SK-N-SH (cell line): Measurements from ENCODE around the gene CYSLTR2. TPM values are rescaled to one million over a fixed set of nuclear protein-coding genes. Genes with fewer than 3 reads are reported as not detected.

Experiments
- CTCF ChIA-PET: fragments of 300-600, 350-600 bp; formaldehyde crosslinking; extraction: SDS; loops from one replicate; lab custom pipeline; 2021; lab: Yijun Ruan, JAX
- POLR2A ChIA-PET: fragments of 350-600 bp; sonication (Branson Sonifier 250); formaldehyde crosslinking; extraction: SDS; loops from one replicate; lab custom pipeline; 2020; ENCODE audit warnings: antibody characterized with exemption, inconsistent platforms; lab: Yijun Ruan, JAX
- DNase-seq: peaks from one replicate; pipeline ENCODE4 v3.0.0; 2012
- H2AFZ ChIP-seq: fragments of 200-600 bp; sonication (generic); 2 replicates; pipeline ENCODE4 v1.8.1; 2016; ENCODE audit warnings: antibody characterized with exemption, mild to moderate bottlenecking, low read depth
- H3F3A ChIP-seq: fragments of 200-600 bp; sonication (generic); replicated peaks from 2 replicates; pipeline ENCODE3; 2016; ENCODE audit warnings: antibody characterized with exemption, mild to moderate bottlenecking; ENCODE audit not compliant: insufficient read depth
- H3K27ac ChIP-seq, 2 experiments: fragments of 200-500 bp in 1 of 2; fragments of 200-600 bp in 1 of 2; sonication (Bioruptor generic) in 1 of 2; sonication (generic), shearing (Covaris generic) in 1 of 2; 2 replicates each; pipeline versions ENCODE4 v1.5.1 to v1.6.1; 2014 to 2016; ENCODE audit warnings: low read depth in 2 of 2, inconsistent platforms in 1 of 2, low read length in 1 of 2, mild to moderate bottlenecking in 1 of 2, mixed read lengths in 1 of 2
- H3K27me3 ChIP-seq: fragments of 200-600 bp; sonication (generic), shearing (Covaris generic); 2 replicates; pipeline ENCODE4 v1.6.1; 2016; ENCODE audit warnings: mixed run types; ENCODE audit not compliant: insufficient read depth
- H3K36me3 ChIP-seq, 2 experiments: fragments of 200-500 bp in 1 of 2; fragments of 200-600 bp in 1 of 2; sonication (Bioruptor generic) in 1 of 2; sonication (generic) in 1 of 2; replicated peaks in 1 of 2; 2 replicates each; pipeline versions ENCODE3 to v1.5.1; 2014 to 2016; ENCODE audit warnings: low read length in 1 of 2, mild to moderate bottlenecking in 1 of 2; ENCODE audit not compliant: insufficient read depth in 2 of 2, control insufficient read depth in 1 of 2
- H3K4me1 ChIP-seq, 2 experiments: fragments of 200-500 bp in 1 of 2; fragments of 200-600 bp in 1 of 2; sonication (Bioruptor generic) in 1 of 2; sonication (generic), shearing (Covaris generic) in 1 of 2; 2 replicates each; pipeline versions ENCODE4 v1.5.1 to v1.6.1; 2014 to 2016; ENCODE audit warnings: low read depth in 1 of 2, low read length in 1 of 2, mixed run types in 1 of 2; ENCODE audit not compliant: insufficient read depth in 2 of 2, control insufficient read depth in 1 of 2
- H3K4me2 ChIP-seq: fragments of 200-600 bp; sonication (generic), shearing (Covaris generic); 2 replicates; pipeline ENCODE4 v1.6.1; 2017; ENCODE audit warnings: mixed run types
- H3K4me3 ChIP-seq, 2 experiments: fragments of 200-500 bp in 1 of 2; fragments of 200-600 bp in 1 of 2; sonication (Bioruptor generic) in 1 of 2; sonication (generic), shearing (Covaris generic) in 1 of 2; 2 replicates each; pipeline versions ENCODE4 v1.5.1 to v1.8.1; 2014 to 2016; ENCODE audit warnings: low read depth in 2 of 2, inconsistent platforms in 1 of 2, low read length in 1 of 2, mild to moderate bottlenecking in 1 of 2, mixed read lengths in 1 of 2, moderate library complexity in 1 of 2
- H3K79me2 ChIP-seq: fragments of 200-600 bp; sonication (generic); 2 replicates; pipeline ENCODE4 v1.8.1; 2017; ENCODE audit warnings: mild to moderate bottlenecking; ENCODE audit not compliant: insufficient read depth
- H3K9ac ChIP-seq: fragments of 200-600 bp; sonication (generic); 2 replicates; pipeline ENCODE4 v1.6.1; 2017; ENCODE audit warnings: mixed run types
- H3K9me2 ChIP-seq: fragments of 200-600 bp; sonication (generic); 2 replicates; pipeline ENCODE4 v1.6.1; 2017; ENCODE audit warnings: mixed run types
- H3K9me3 ChIP-seq: fragments of 200-600 bp; sonication (generic); 2 replicates; pipeline ENCODE4 v1.6.1; 2017; ENCODE audit warnings: mixed run types, mild to moderate bottlenecking, moderate library complexity
- H4K20me1 ChIP-seq: fragments of 200-600 bp; sonication (generic); 2 replicates; pipeline ENCODE4 v1.6.1; 2017; ENCODE audit warnings: mild to moderate bottlenecking, mixed run types; ENCODE audit not compliant: insufficient read depth
- CTCF ChIP-seq: fragments of 200-600 bp; sonication (generic); IDR thresholded peaks from 2 replicates; pipeline ENCODE4 v1.6.1; 2017; ENCODE audit warnings: antibody characterized with exemption, mild to moderate bottlenecking, moderate library complexity
- ELF1 ChIP-seq: IDR thresholded peaks from 2 replicates; pipeline ENCODE4 v1.4.0; 2012
- EP300 ChIP-seq, 2 experiments: IDR thresholded peaks; 2 replicates each; pipeline versions ENCODE4 v1.4.0 to v1.6.1; 2012; ENCODE audit warnings: borderline replicate concordance in 1 of 2, low read depth in 1 of 2, low read length in 1 of 2
- EZH2phosphoT487 ChIP-seq: fragments of 200-600 bp; sonication (generic); IDR thresholded peaks from 2 replicates; pipeline ENCODE4 v1.6.1; 2017; ENCODE audit warnings: low read depth, mixed run types, mild to moderate bottlenecking, antibody characterized with exemption, moderate library complexity, borderline replicate concordance
- FOXJ3 ChIP-seq: sonication (generic); formaldehyde crosslinking; IDR thresholded peaks from 2 replicates; pipeline ENCODE4 v1.5.1; 2020; ENCODE audit warnings: mild to moderate bottlenecking, missing genetic modification reagents
- FOXM1 ChIP-seq: IDR thresholded peaks from 2 replicates; pipeline ENCODE4 v1.4.0; 2012; ENCODE audit warnings: low read depth, mild to moderate bottlenecking
- GABPA ChIP-seq: IDR thresholded peaks from 2 replicates; pipeline ENCODE4 v1.4.0; 2012; ENCODE audit warnings: low read depth, mild to moderate bottlenecking
- JUND ChIP-seq: IDR thresholded peaks from 2 replicates; pipeline ENCODE4 v1.4.0; 2012
- MXI1 ChIP-seq: IDR thresholded peaks from 2 replicates; pipeline ENCODE4 v1.6.1; 2012; ENCODE audit warnings: mild to moderate bottlenecking, low read depth, low read length, improper control_type of control experiment
- POLR2AphosphoS5 ChIP-seq: IDR thresholded peaks from 2 replicates; pipeline ENCODE4 v1.6.1; 2012; ENCODE audit warnings: low read depth, low read length
- RAD21 ChIP-seq: IDR thresholded peaks from 2 replicates; pipeline ENCODE4 v1.6.1; 2012; ENCODE audit warnings: mild to moderate bottlenecking, low read length
- RCOR1 ChIP-seq: fragments of 150-350 bp; IDR thresholded peaks from 2 replicates; pipeline ENCODE4 v1.6.1; 2017; ENCODE audit warnings: antibody characterized with exemption, low read length
- TCF12 ChIP-seq: IDR thresholded peaks from 2 replicates; pipeline ENCODE4 v1.4.0; 2012
- TEAD4 ChIP-seq: IDR thresholded peaks from 2 replicates; pipeline ENCODE4 v1.4.0; 2012; ENCODE audit warnings: mild to moderate bottlenecking, borderline replicate concordance; ENCODE audit not compliant: insufficient read depth
- YY1 ChIP-seq: IDR thresholded peaks from 2 replicates; pipeline ENCODE4 v1.4.0; 2012; ENCODE audit warnings: low read depth, mild to moderate bottlenecking
- WGBS: methylation state at CpG from one replicate; pipeline ENCODE4 v1.1.6; 2017; ENCODE audit warnings: low lambda C conversion rate; 5-methylcytosine and 5-hydroxymethylcytosine counted together
- polyA plus RNA-seq, 3 experiments: library from polyadenylated mRNA; depleted of rRNA; stranded (reverse); fragments of >200 nt; gene quantifications; 2 replicates each; pipeline ENCODE4 v1.2.3, GENCODE V29; 2012
- TF ChIP-seq, protein P1 (sequence below): fragments of 150-350 bp; IDR thresholded peaks from 2 replicates; pipeline ENCODE4 v1.6.1; 2017; ENCODE audit warnings: antibody characterized with exemption, low read length, low read depth, borderline replicate concordance
- TF ChIP-seq, protein P2 (sequence below): IDR thresholded peaks from 2 replicates; pipeline ENCODE4; 2012

CYSLTR2 gene
- polyA plus RNA-seq (2012; rRNA removed), result 0.12 and 0.41 TPM in 2 replicates
- 0.31 and 0.39 TPM in 2 replicates for polyA plus RNA-seq (2012; cell fraction: cytosol; rRNA removed)
- 0.05 and 0.17 TPM in 2 replicates for polyA plus RNA-seq (2012; cell fraction: nucleus; rRNA removed)

- Histone ChIP-seq H3K9ac (peak within 1 kb of the TSS; percentile 4; the same call in 1 of the 2 replicates), H3K27ac (peak within 1 kb of the TSS in 1 of 2 experiments; percentile 69; a peak in 2 of 4 replicates), H3K27me3 (no peaks in the 10 kb centered on the region), H3F3A (no peaks in the 10 kb centered on the region), H4K20me1 (no peaks in the 10 kb centered on the region), H3K9me3 (no peaks in the 10 kb centered on the region), H2AFZ (peak within 1 kb of the TSS; percentile 80), H3K4me2 (peak within 1 kb of the TSS; percentile 35; the same call in 1 of the 2 replicates), H3K4me3 (no peak within 1 kb of the TSS; a peak in 1 of 4 replicates), H3K9me2 (no peaks in the 10 kb centered on the region), H3K4me1 (no peaks in the 10 kb centered on the region), H3K79me2 (no peaks in the 10 kb centered on the region), H3K36me3 (no peaks in the 10 kb centered on the region)
- CTCF ChIA-PET, result no interaction called here
- TF ChIP-seq, protein P1, sequence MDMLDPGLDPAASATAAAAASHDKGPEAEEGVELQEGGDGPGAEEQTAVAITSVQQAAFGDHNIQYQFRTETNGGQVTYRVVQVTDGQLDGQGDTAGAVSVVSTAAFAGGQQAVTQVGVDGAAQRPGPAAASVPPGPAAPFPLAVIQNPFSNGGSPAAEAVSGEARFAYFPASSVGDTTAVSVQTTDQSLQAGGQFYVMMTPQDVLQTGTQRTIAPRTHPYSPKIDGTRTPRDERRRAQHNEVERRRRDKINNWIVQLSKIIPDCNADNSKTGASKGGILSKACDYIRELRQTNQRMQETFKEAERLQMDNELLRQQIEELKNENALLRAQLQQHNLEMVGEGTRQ, result no peak
- no peak for TF ChIP-seq FOXJ3 (CRISPR knock-in tag)
- TF ChIP-seq JUND, result 0 out of 2 replicates have a peak, but pooled peaks have one; percentile 4
- no peak for TF ChIP-seq MXI1
- peak in 1 of 2 experiments; percentile 10; a peak in 1 of 4 replicates for TF ChIP-seq EP300 (IDR thresholded peaks at IDR 0.05; ENCODE audit: borderline replicate concordance in 1 of 2, low read depth in 1 of 2, low read length in 1 of 2)
- TF ChIP-seq TCF12, result no peak
- no peak for TF ChIP-seq ELF1
- TF ChIP-seq GABPA, result no peak
- TF ChIP-seq RAD21, result no peak
- TF ChIP-seq FOXM1, result no peak; the same call in 1 of the 2 replicates
- peak; percentile 42; the same call in 1 of the 2 replicates for TF ChIP-seq TEAD4
- no peak for TF ChIP-seq EZH2phosphoT487
- peak; percentile 29; the same call in 1 of the 2 replicates for TF ChIP-seq POLR2AphosphoS5
- TF ChIP-seq, protein P2, sequence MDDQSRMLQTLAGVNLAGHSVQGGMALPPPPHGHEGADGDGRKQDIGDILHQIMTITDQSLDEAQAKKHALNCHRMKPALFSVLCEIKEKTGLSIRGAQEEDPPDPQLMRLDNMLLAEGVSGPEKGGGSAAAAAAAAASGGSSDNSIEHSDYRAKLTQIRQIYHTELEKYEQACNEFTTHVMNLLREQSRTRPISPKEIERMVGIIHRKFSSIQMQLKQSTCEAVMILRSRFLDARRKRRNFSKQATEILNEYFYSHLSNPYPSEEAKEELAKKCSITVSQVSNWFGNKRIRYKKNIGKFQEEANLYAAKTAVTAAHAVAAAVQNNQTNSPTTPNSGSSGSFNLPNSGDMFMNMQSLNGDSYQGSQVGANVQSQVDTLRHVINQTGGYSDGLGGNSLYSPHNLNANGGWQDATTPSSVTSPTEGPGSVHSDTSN, result 0 out of 2 replicates have a peak, but pooled peaks have one; percentile 19
- TF ChIP-seq RCOR1, result no peak
- no peak for TF ChIP-seq YY1
- TF ChIP-seq CTCF, result no peak
- WGBS, result 12% methylated on average over 1 of the region's 1 CpG
- peak; percentile 32 for DNase-seq
- POLR2A ChIA-PET, result no interaction called here
Measured at GRCh38 chr13:48653472-48653939, at the start of gene CYSLTR2. TSS of gene CYSLTR2 (plus strand) at chr13:48653929. CDS start at chr13:48706818, 52,889 bp downstream.
